ENCODE measurements around the gene HERC5.

Gene HERC5

GRCh38 chr4:88439161-88439760 is 17.7 kb upstream of the HERC5 start:
- H3K4me3 ChIP-seq (ENCODE audit: low read depth, low read length): no peak overlapping the region
- no peak for DNase-seq (ENCODE audit: low read depth)
- no peak for TF ChIP-seq CTCF (IDR thresholded peaks at IDR 0.05; ENCODE audit: control insufficient read depth, extremely low read depth, insufficient read depth)

- no peak for TF ChIP-seq CTCF (IDR thresholded peaks at IDR 0.05; ENCODE audit: control insufficient read depth, extremely low read depth, insufficient read depth)
Measured at GRCh38 chr4:88440146-88440545, 16.8 kb upstream of the HERC5 start.

GRCh38 chr4:88441696-88442095 is 15.2 kb upstream of the HERC5 start:
- no peak for TF ChIP-seq CTCF (IDR thresholded peaks at IDR 0.05; ENCODE audit: control insufficient read depth, extremely low read depth, insufficient read depth)
- DNase-seq (ENCODE audit: low read depth): no peak
- H3K4me3 ChIP-seq (ENCODE audit: low read depth, low read length): no peak overlapping the region

More at GRCh38 chr4:88440146-88440545, 16.8 kb upstream of the HERC5 start:
- H3K4me3 ChIP-seq (ENCODE audit: low read depth, low read length): no peak overlapping the region
- no peak for DNase-seq (ENCODE audit: low read depth)

GRCh38 chr4:88442689-88443191 is 14.2 kb upstream of the HERC5 start:
- H3K4me3 ChIP-seq (ENCODE audit: low read depth, low read length): no peak overlapping the region
- no peak for TF ChIP-seq CTCF (IDR thresholded peaks at IDR 0.05; ENCODE audit: control insufficient read depth, extremely low read depth, insufficient read depth)
- no peak for DNase-seq (ENCODE audit: low read depth)

- TF ChIP-seq CTCF (IDR thresholded peaks at IDR 0.05; ENCODE audit: control insufficient read depth, extremely low read depth, insufficient read depth): no peak
- DNase-seq (ENCODE audit: low read depth): no peak
- H3K4me3 ChIP-seq (ENCODE audit: low read depth, low read length): no peak overlapping the region
Measured at GRCh38 chr4:88443486-88443885, 13.4 kb upstream of the HERC5 start.

- no peak overlapping the region for H3K4me3 ChIP-seq (ENCODE audit: low read depth, low read length)
- no peak for DNase-seq (ENCODE audit: low read depth)
- TF ChIP-seq CTCF (IDR thresholded peaks at IDR 0.05; ENCODE audit: control insufficient read depth, extremely low read depth, insufficient read depth): no peak
Measured at GRCh38 chr4:88445252-88445651, 11.7 kb upstream of the HERC5 start.

- DNase-seq (ENCODE audit: low read depth): no peak
- no peak for TF ChIP-seq CTCF (IDR thresholded peaks at IDR 0.05; ENCODE audit: control insufficient read depth, extremely low read depth, insufficient read depth)
- no peak overlapping the region for H3K4me3 ChIP-seq (ENCODE audit: low read depth, low read length)
Measured at GRCh38 chr4:88446124-88446523, 10.8 kb upstream of the HERC5 start.
